GM12875 (cell line): ENCODE results near the gene SECISBP2.

ENCODE experiments used
- H3K4me3 ChIP-seq: one replicate; pipeline ENCODE4 v1.5.1; 2011; ENCODE audit warnings: low read depth, low read length, control low read depth
- TF ChIP-seq, protein P1 (sequence below): IDR thresholded peaks from 2 replicates; pipeline ENCODE4 v1.5.1; 2011; ENCODE audit warnings: low read depth, mild to moderate bottlenecking, control low read depth, inconsistent platforms, low read length, moderate library complexity, borderline replicate concordance; ENCODE audit not compliant: insufficient read depth

The SECISBP2 gene

DNA sequence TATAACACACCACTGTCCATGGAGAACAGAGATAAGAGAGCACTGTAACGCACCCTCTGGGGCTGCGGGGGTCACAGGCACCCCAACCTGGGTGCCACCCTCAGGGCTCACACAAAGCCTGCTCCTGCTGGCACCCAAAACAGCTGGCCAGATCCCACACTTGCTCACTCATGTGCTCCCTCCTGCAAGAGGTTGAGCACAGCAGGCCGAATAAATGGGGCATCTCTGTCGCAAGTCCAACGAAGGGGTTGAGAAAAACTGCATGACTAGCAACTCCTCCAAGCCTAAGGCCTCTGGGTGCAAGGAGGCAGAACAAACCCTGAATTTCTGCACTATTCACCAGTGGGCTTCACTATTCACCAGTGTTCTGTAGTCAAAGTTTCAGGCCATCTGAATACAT is 80.3 kb downstream of the SECISBP2 start:
- no peak overlapping the region for H3K4me3 ChIP-seq
- TF ChIP-seq, protein P1, sequence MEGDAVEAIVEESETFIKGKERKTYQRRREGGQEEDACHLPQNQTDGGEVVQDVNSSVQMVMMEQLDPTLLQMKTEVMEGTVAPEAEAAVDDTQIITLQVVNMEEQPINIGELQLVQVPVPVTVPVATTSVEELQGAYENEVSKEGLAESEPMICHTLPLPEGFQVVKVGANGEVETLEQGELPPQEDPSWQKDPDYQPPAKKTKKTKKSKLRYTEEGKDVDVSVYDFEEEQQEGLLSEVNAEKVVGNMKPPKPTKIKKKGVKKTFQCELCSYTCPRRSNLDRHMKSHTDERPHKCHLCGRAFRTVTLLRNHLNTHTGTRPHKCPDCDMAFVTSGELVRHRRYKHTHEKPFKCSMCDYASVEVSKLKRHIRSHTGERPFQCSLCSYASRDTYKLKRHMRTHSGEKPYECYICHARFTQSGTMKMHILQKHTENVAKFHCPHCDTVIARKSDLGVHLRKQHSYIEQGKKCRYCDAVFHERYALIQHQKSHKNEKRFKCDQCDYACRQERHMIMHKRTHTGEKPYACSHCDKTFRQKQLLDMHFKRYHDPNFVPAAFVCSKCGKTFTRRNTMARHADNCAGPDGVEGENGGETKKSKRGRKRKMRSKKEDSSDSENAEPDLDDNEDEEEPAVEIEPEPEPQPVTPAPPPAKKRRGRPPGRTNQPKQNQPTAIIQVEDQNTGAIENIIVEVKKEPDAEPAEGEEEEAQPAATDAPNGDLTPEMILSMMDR: no peak

DNA sequence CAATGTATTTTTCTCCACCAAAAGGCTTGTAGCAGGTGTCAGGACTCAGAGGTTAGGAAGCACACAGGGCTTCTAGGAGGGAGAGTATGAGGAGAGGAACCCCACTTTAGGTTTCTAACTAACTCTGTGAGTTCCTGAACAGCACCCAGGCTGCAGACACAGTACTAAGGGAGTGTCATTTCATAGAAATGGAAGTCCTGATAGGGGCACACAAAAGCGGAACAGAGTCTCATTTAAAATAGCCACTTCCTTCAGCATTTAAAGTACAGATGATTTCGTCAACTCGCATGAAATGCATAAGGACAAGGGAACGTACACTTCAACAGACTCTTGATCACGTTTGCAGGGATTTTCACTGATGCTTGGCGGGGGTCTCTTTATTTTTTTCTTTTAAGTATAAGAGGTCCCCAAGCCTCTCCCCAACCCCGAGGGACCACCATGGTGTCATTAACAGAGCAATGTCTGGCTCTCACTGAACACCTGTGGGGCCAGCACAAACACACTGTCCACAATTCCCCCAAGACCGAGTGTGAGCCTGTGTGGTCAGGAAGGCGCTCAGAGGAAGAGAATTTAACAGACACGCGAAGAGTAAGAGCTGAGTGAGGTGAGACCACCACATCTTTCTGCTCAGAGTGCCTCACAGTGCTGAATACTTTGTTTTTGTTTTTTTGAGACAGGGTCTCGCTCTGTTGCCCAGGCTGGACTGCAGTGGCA is 82.3 kb downstream of the SECISBP2 start:
- H3K4me3 ChIP-seq: no peak overlapping the region
- TF ChIP-seq, protein P1: no peak

DNA sequence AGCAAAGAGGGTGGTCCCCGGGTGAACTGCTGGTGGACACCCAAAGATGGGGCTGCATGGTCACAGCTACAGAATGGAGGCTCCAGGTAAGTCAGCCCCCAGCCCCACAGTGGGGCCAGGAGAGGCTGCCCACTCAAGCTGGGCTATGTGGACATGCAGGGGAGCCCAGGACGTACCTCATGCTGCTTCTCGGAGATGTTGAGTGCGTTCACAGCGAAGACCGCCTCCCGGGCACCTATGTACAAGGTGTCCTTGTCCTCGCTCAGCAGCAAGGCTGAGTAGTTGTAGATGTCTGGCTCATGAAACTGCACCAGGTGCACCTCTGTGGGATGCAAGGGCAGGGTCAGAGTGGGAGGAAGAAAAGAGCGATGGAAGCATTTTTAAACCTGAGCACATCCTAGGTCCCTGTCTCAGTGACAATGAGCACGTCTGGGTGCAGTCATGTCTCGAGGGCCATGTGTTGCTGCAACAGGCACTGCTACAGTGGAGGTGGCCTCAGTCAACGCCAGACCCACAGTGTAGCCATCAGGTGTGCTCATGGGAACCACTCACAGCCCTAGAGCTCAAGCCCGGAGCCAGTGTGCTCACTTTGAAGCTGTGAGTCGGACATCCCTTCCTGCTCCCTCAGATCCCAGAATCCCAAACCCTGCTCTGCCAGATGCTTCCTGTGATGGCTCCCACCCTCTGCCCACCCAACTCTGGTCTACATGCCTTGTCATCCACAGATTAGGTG is 84.6 kb downstream of the SECISBP2 start:
- H3K4me3 ChIP-seq: no peak overlapping the region
- TF ChIP-seq, protein P1: no peak

DNA sequence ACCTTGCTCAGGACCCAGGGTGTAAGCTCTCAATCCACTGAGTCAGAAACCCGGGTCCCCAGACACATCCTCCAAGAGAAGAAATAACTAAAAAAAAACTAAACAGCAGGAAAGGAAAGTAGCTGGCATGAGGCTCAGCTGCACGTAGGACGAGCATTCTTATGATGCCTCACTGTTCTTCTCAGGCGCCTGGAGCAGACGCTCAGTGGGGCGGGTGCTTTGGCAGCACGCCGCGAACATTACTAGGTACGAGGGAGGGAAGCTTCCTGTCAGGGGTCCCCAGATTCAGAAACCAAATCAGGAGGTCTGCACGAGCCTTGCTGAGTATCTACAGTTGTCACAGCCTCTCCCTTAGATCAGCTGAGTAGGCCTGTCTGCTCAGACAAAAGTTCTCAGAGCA is 85.8 kb downstream of the SECISBP2 start:
- H3K4me3 ChIP-seq: peak overlapping the region; percentile 79
- TF ChIP-seq, protein P1: no peak

DNA sequence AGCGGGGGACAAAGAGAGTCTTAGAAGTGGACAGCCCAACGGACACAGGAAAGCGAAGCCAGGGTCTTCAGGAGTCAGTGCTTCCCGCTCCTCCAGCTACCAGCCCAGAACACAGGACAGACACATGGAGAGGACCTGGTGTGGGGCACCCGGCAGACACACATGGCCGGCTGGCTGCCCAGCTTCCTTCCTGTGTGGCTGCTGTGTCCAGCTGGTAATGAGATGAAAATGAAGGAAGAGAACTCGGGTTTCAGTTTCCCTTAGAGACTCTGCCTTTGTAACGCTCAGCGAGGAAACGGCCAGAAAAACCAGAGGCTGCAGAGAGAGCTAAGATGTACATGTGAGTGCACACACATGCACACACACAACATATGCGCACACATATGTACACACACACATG is 87.5 kb downstream of the SECISBP2 start:
- peak overlapping the region; percentile 79 for H3K4me3 ChIP-seq
- TF ChIP-seq, protein P1: no peak

DNA sequence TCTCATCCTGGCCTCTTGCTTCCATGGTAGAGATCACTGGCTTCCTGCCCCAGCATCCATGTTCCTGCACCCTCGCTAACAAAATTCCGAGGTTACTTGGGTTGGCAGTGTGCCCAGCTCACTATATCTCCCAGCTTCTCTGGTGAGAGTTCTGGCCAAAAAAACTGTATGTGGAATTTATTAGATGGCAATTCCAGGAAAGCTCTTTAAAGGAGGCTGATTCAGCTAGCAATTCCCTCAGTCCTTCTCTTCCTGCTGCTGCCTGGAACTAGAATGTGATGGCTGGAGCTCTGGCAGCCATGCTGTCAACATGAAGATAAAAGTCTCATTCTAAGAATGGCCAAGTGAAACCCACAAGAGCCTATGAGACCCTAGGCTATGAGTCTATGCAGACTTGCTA is 88.8 kb downstream of the SECISBP2 start:
- H3K4me3 ChIP-seq: peak overlapping the region; percentile 10
- TF ChIP-seq, protein P1: no peak
